Parathyroid adenoma (tissue), 2 donors: Measurements from ENCODE around the gene ACBD6.

Experiments
- H2AFZ ChIP-seq: fragments of 300-600 bp; sonication (generic); one replicate; pipeline ENCODE4 v1.7.0; 2017; ENCODE audit warnings: antibody characterized with exemption, mild to moderate bottlenecking
- H3K27ac ChIP-seq: fragments of 300-600 bp; sonication (generic); one replicate; pipeline ENCODE4 v1.7.0; 2017
- H3K27me3 ChIP-seq: fragments of 300-600 bp; sonication (generic); one replicate; pipeline ENCODE4 v1.7.0; 2017; ENCODE audit warnings: low read length; ENCODE audit not compliant: control insufficient read depth, insufficient read depth
- H3K36me3 ChIP-seq: fragments of 300-600 bp; sonication (generic); one replicate; pipeline ENCODE4 v1.7.0; 2017; ENCODE audit warnings: low read length; ENCODE audit not compliant: control insufficient read depth, insufficient read depth
- H3K4me1 ChIP-seq: fragments of 300-600 bp; sonication (generic); one replicate; pipeline ENCODE4 v1.7.0; 2017; ENCODE audit warnings: control low read depth
- H3K4me2 ChIP-seq: fragments of 300-600 bp; sonication (generic); one replicate; pipeline ENCODE4 v1.7.0; 2017; ENCODE audit warnings: low read length
- H3K4me3 ChIP-seq: fragments of 300-600 bp; sonication (generic); one replicate; pipeline ENCODE4 v1.7.0; 2017; ENCODE audit warnings: low read depth, low read length
- H3K79me2 ChIP-seq: fragments of 300-600 bp; sonication (generic); one replicate; pipeline ENCODE4 v1.7.0; 2017; ENCODE audit warnings: control low read depth
- H3K9ac ChIP-seq: fragments of 300-600 bp; sonication (generic); one replicate; pipeline ENCODE4 v1.7.0; 2017; ENCODE audit warnings: mild to moderate bottlenecking
- H3K9me3 ChIP-seq: fragments of 300-600 bp; sonication (generic); one replicate; pipeline ENCODE4 v1.7.0; 2017; ENCODE audit warnings: low read length; ENCODE audit not compliant: control insufficient read depth
- TF ChIP-seq, protein P1 (sequence below): fragments of 300-600 bp; sonication (generic); IDR thresholded peaks from one replicate; pipeline ENCODE4 v1.7.0; 2017; ENCODE audit warnings: antibody characterized with exemption, mild to moderate bottlenecking
- donor health status: primary hyperparathyroidism.

ACBD6 gene

GRCh38 chr1:180352588-180352987 lies 149.8 kb downstream of the ACBD6 start:
- Histone ChIP-seq H3K9ac (no peak overlapping the region), H3K4me1 (no peaks in the 10 kb centered on the region), H3K4me2 (no peak overlapping the region), H3K27me3 (no peaks in the 10 kb centered on the region), H3K9me3 (no peaks in the 10 kb centered on the region), H2AFZ (no peak overlapping the region), H3K4me3 (no peak overlapping the region), H3K36me3 (no peaks in the 10 kb centered on the region), H3K27ac (no peak overlapping the region), H3K79me2 (peaks cover 2% of the 10 kb centered on the region)
- TF ChIP-seq, protein P1, sequence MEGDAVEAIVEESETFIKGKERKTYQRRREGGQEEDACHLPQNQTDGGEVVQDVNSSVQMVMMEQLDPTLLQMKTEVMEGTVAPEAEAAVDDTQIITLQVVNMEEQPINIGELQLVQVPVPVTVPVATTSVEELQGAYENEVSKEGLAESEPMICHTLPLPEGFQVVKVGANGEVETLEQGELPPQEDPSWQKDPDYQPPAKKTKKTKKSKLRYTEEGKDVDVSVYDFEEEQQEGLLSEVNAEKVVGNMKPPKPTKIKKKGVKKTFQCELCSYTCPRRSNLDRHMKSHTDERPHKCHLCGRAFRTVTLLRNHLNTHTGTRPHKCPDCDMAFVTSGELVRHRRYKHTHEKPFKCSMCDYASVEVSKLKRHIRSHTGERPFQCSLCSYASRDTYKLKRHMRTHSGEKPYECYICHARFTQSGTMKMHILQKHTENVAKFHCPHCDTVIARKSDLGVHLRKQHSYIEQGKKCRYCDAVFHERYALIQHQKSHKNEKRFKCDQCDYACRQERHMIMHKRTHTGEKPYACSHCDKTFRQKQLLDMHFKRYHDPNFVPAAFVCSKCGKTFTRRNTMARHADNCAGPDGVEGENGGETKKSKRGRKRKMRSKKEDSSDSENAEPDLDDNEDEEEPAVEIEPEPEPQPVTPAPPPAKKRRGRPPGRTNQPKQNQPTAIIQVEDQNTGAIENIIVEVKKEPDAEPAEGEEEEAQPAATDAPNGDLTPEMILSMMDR: no peak

DNA sequence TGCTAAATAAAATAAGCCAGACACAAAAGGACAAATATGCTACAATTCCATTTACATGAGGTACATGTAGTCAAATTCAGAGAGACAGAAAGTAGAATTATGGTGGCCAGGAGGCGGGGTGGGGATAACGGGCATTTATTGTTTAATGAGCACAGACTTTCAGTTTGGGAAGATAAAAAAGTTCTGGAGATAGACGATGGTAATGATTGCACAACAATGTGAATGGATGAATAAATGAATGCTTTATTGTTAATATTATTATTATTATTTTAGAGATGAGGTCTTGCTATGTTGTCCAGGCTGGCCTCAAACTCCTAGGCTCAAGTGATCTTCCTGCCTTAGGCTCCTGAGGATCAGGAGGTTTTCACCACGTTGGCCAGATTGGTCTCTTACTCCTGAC lies 150.4 kb downstream of the ACBD6 start:
- no peak overlapping the region for H3K9ac ChIP-seq
- H3K4me2 ChIP-seq: no peak overlapping the region
- no peak overlapping the region for H3K4me3 ChIP-seq
- H3K4me1 ChIP-seq: no peaks in the 10 kb centered on the region
- H2AFZ ChIP-seq: no peak overlapping the region
- TF ChIP-seq, protein P1: no peak
- H3K36me3 ChIP-seq: no peaks in the 10 kb centered on the region
- peaks cover 2% of the 10 kb centered on the region for H3K79me2 ChIP-seq
- no peak overlapping the region for H3K27ac ChIP-seq
- H3K9me3 ChIP-seq: no peaks in the 10 kb centered on the region
- H3K27me3 ChIP-seq: no peaks in the 10 kb centered on the region

DNA sequence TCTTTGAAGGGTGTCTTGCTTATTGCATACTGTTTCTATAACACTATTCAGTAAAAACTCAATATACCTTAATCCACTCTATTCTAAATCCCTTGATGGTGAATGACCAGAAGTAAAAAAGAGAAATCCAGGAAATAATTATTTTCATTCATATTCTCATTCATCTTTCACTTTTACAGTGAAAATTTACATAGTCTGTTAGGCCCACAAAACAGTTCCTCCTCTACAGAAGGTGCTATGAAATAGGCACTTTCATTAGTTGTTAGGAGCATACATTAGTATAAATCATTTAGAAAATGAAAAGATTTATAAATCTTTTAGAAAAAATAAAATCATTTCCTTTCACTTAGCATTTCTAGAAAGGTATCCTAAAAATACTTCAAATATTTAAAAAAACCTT lies 157.2 kb downstream of the ACBD6 start:
- peaks cover 4% of the 10 kb centered on the region for H3K79me2 ChIP-seq
- TF ChIP-seq, protein P1: no peak
- H3K4me2 ChIP-seq: no peak overlapping the region
- no peaks in the 10 kb centered on the region for H3K36me3 ChIP-seq
- no peaks in the 10 kb centered on the region for H3K9me3 ChIP-seq
- H3K27me3 ChIP-seq: no peaks in the 10 kb centered on the region
- H3K27ac ChIP-seq: no peak overlapping the region
- H3K4me1 ChIP-seq: no peaks in the 10 kb centered on the region
- no peak overlapping the region for H2AFZ ChIP-seq
- no peak overlapping the region for H3K4me3 ChIP-seq
- H3K9ac ChIP-seq: no peak overlapping the region

DNA sequence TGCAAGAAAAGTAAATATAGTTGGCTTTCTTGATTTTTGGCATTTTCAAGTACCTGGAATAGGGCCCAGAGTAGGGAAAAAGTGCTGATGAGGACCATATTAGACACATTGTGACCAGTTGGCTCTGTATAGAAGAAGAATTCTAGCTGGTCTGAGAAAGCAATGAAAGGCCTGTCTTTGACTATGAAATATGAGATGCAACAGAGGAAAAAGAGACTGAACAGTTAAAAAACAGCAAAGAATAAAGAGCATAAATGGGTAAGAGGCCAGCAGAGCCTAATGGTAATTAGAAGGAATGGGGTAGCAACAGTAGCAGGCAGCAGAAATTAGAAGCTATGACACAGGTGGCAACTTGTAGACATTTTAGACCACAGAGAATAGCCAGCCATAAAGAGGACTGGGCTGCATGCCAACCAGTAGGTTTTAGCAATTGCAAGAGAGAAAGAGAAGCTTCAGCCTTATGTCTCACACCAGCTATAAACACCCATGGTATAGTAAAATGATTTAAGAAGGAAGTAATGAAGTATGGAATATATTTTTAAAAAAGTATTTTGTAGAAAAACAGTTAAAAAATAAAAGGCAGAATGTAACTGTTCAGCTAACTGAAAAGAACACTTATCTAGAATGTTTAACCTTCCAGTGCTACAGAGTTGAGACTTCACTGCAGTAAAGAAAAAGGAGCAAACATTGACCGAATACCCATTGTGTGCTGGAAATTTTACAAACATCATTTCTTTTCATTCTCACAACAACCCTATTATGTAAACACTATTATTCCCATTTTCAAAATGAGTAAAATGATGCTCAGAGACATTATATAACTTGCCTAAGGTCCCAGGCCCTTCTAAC lies 158.2 kb downstream of the ACBD6 start:
- Histone ChIP-seq H3K4me3 (no peak overlapping the region), H2AFZ (no peak overlapping the region), H3K36me3 (no peaks in the 10 kb centered on the region), H3K27ac (no peak overlapping the region), H3K4me2 (no peak overlapping the region), H3K9ac (no peak overlapping the region), H3K4me1 (no peaks in the 10 kb centered on the region), H3K27me3 (no peaks in the 10 kb centered on the region), H3K79me2 (peaks cover 6% of the 10 kb centered on the region), H3K9me3 (no peaks in the 10 kb centered on the region)
- TF ChIP-seq, protein P1: no peak

DNA sequence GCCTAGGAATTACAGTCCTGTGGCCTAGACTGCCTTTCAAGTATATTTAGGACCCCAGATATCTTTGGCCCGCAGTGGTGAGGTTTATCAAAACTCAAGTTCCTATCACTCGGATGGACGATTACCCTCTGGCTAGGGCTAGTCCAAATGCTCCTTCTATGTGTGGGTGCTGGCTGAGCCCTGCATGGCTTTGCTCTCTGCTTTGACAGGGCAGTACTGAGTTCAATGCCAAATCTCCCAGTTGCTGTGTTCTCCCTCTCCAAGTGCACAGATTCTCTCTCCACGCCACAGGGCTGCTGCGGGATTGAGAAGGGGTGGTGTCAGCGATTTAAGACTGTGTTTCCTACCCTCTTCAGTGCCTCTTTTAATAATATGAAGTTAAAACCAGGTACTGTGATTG lies 175.3 kb downstream of the ACBD6 start:
- Histone ChIP-seq H3K9me3 (no peaks in the 10 kb centered on the region), H3K36me3 (no peaks in the 10 kb centered on the region), H2AFZ (no peak overlapping the region), H3K4me2 (no peak overlapping the region), H3K4me1 (no peaks in the 10 kb centered on the region), H3K79me2 (peaks cover 2% of the 10 kb centered on the region), H3K27ac (no peak overlapping the region), H3K9ac (no peak overlapping the region), H3K4me3 (no peak overlapping the region), H3K27me3 (no peaks in the 10 kb centered on the region)
- TF ChIP-seq, protein P1: no peak
